Smooth muscle cell (in vitro differentiated cells): Measurements from ENCODE around the gene FGD3. TPM values are rescaled to one million over a fixed set of nuclear protein-coding genes. Genes with fewer than 3 reads are reported as not detected.
"Not testable (repeated sequence)": the region's sequence is repeated elsewhere in the genome, so short reads cannot be mapped to it uniquely, and the experiment has no call there.

Experiments
- DNase-seq: peaks from one replicate; lab custom pipeline; 2025; ENCODE audit not compliant: unreplicated experiment; lab: John Stamatoyannopoulos, UW
- H2AFZ ChIP-seq: fragments of 200-600 bp; sonication (generic); 2 replicates; pipeline ENCODE4 v1.6.0; 2016; ENCODE audit warnings: antibody characterized with exemption, low read depth, mild to moderate bottlenecking
- H3F3A ChIP-seq: fragments of 200-600 bp; sonication (generic); 2 replicates; pipeline ENCODE4 v1.6.0; 2017; ENCODE audit warnings: antibody characterized with exemption, low read depth
- H3K27ac ChIP-seq: fragments of 200-600 bp; sonication (generic); 2 replicates; pipeline ENCODE4 v1.5.1; 2016; ENCODE audit warnings: low read depth, mild to moderate bottlenecking
- H3K27me3 ChIP-seq: fragments of 200-600 bp; sonication (generic); 2 replicates; pipeline ENCODE4 v1.6.1; 2016; ENCODE audit warnings: low read depth, mild to moderate bottlenecking
- H3K36me3 ChIP-seq: fragments of 200-600 bp; sonication (generic); 2 replicates; pipeline ENCODE4 v1.5.1; 2016; ENCODE audit warnings: low read depth
- H3K4me1 ChIP-seq: fragments of 200-600 bp; sonication (generic); 2 replicates; pipeline ENCODE4 v1.5.1; 2016; ENCODE audit warnings: low read depth
- H3K4me2 ChIP-seq: fragments of 200-600 bp; sonication (generic); 2 replicates; pipeline ENCODE4 v1.6.0; 2016; ENCODE audit warnings: mild to moderate bottlenecking
- H3K4me3 ChIP-seq: fragments of 200-600 bp; sonication (generic); 2 replicates; pipeline ENCODE4 v1.5.1; 2016; ENCODE audit warnings: mild to moderate bottlenecking
- H3K79me2 ChIP-seq: fragments of 200-600 bp; sonication (generic); 2 replicates; pipeline ENCODE4 v1.6.0; 2016; ENCODE audit warnings: low read depth, mild to moderate bottlenecking
- H3K9ac ChIP-seq: fragments of 200-600 bp; sonication (generic); 2 replicates; pipeline ENCODE4 v1.6.0; 2016; ENCODE audit warnings: low read depth
- H3K9me3 ChIP-seq: fragments of 200-600 bp; sonication (generic); replicated peaks from 2 replicates; pipeline ENCODE4 v1.5.1; 2016; ENCODE audit warnings: low read depth
- H4K20me1 ChIP-seq: fragments of 200-600 bp; sonication (generic); 2 replicates; pipeline ENCODE4 v1.6.0; 2016; ENCODE audit warnings: low read depth
- WGBS: methylation state at CpG from one replicate; pipeline ENCODE4 v1.1.7; 2016; ENCODE audit warnings: low lambda C conversion rate; 5-methylcytosine and 5-hydroxymethylcytosine counted together
- polyA plus RNA-seq: library from polyadenylated mRNA; unstranded; fragments of >200 nt; fragmentation: Nextera tagmentation; extraction: Ambion mirVana; gene quantifications from 2 replicates; pipeline ENCODE4 v1.2.1, GENCODE V29; 2016
- total RNA-seq: library from RNA; depleted of rRNA; stranded (reverse); fragments of >200 nt; gene quantifications from 2 replicates; pipeline ENCODE4 v1.2.3, GENCODE V29; 2014
- TF ChIP-seq, protein P1 (sequence below): fragments of 200-600 bp; sonication (generic); IDR thresholded peaks from 2 replicates; pipeline ENCODE4 v1.5.1; 2017; ENCODE audit warnings: borderline replicate concordance, mild to moderate bottlenecking, antibody characterized with exemption; ENCODE audit not compliant: insufficient read depth, poor library complexity, severe bottlenecking

Gene FGD3, protein sequence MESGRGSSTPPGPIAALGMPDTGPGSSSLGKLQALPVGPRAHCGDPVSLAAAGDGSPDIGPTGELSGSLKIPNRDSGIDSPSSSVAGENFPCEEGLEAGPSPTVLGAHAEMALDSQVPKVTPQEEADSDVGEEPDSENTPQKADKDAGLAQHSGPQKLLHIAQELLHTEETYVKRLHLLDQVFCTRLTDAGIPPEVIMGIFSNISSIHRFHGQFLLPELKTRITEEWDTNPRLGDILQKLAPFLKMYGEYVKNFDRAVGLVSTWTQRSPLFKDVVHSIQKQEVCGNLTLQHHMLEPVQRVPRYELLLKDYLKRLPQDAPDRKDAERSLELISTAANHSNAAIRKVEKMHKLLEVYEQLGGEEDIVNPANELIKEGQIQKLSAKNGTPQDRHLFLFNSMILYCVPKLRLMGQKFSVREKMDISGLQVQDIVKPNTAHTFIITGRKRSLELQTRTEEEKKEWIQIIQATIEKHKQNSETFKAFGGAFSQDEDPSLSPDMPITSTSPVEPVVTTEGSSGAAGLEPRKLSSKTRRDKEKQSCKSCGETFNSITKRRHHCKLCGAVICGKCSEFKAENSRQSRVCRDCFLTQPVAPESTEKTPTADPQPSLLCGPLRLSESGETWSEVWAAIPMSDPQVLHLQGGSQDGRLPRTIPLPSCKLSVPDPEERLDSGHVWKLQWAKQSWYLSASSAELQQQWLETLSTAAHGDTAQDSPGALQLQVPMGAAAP
- total RNA-seq = 2.0 and 2.1 TPM in 2 replicates
- polyA plus RNA-seq = 1.1 and 3.1 TPM in 2 replicates

DNA sequence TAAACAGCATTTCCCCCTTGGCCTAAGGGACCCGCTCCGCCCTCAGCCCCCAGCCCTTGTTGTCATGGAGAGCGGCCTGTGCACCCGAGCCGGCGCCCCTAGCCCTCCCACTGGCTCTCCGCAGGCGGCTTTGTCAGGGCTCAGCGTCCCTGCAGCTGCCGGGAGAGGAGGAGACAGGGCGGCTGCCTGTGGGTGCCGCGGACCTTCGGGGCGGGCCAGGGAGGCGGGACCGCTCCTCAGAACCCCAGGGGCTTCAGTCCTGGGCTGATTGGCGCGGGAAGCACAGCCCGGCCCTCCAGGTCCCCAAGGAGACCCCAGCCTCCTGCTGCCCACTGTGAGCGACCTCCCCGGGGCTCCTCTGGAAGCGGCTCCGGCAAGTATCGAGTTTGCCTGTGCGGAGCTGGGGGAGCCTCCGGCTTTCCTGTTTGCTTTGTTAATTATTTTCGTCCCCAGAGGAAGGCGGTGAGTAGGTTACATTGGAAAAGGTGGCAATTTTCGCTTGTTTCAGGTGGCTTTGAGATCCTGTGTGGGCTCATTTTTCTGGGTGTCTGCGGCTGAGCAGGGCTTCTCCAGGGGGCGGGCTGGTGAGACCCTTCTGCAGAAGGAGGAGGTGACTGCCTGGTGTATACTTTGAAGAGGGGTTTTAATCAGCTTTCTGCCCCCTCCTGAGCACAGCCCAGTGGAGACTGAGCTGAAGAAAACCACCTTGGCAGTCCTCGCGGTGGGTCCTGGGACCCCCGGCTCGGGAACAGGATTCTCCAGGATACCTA, at the start of gene FGD3:
Gene FGD3, plus strand, starts transcription at position 256 of the 770 bp plus-strand sequence. CDS start 28,734 bp downstream, outside the sequence.
- Histone ChIP-seq H3K4me2 (peak within 1 kb of the TSS; percentile 99), H3K9ac (peak within 1 kb of the TSS; percentile 71)
- 23% methylated on average over 35 of the region's 36 CpGs for WGBS

DNA sequence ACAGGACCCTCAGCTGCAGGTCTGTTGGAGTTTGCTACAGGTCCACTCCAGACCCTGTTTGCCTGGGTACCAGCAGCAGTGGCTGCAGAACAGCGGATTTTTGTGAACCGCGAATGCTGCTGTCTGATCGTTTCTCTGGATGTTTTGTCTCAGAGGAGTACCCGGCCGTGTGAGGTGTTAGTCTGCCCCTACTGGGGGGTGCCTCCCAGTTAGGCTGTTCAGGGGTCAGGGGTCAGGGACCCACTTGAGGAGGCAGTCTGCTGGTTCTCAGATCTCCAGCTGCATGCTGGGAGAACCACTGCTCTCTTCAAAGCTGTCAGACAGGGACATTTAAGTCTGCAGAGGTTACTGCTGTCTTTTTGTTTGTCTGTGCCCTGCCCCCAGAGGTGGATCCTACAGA, 42.2 kb upstream of the FGD3 start:
- H3K36me3 ChIP-seq, H3K79me2 ChIP-seq, H3K27me3 ChIP-seq, H4K20me1 ChIP-seq, H3F3A ChIP-seq, DNase-seq, H3K9me3 ChIP-seq, H3K4me1 ChIP-seq, H3K27ac ChIP-seq, H3K9ac ChIP-seq: not testable (repeated sequence)
- Histone ChIP-seq H2AFZ (peak overlapping the region; percentile 79), H3K4me3 (peak overlapping the region; percentile 27), H3K4me2 (peak overlapping the region; percentile 44)
- 40% methylated on average over 6 of the region's 6 CpGs for WGBS

More for the DNA sequence above, at the start of gene FGD3:
- H3K9me3 ChIP-seq = no peaks in the 10 kb centered on the region
- peak within 1 kb of the TSS; percentile 93 for H2AFZ ChIP-seq
- peak within 1 kb of the TSS; percentile 79 for H3K4me3 ChIP-seq
- TF ChIP-seq, protein P1, sequence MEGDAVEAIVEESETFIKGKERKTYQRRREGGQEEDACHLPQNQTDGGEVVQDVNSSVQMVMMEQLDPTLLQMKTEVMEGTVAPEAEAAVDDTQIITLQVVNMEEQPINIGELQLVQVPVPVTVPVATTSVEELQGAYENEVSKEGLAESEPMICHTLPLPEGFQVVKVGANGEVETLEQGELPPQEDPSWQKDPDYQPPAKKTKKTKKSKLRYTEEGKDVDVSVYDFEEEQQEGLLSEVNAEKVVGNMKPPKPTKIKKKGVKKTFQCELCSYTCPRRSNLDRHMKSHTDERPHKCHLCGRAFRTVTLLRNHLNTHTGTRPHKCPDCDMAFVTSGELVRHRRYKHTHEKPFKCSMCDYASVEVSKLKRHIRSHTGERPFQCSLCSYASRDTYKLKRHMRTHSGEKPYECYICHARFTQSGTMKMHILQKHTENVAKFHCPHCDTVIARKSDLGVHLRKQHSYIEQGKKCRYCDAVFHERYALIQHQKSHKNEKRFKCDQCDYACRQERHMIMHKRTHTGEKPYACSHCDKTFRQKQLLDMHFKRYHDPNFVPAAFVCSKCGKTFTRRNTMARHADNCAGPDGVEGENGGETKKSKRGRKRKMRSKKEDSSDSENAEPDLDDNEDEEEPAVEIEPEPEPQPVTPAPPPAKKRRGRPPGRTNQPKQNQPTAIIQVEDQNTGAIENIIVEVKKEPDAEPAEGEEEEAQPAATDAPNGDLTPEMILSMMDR = no peak
- H3F3A ChIP-seq = no peaks in the 10 kb centered on the region
- no peaks in the 10 kb centered on the region for H3K36me3 ChIP-seq
- no peaks in the 10 kb centered on the region for H3K27me3 ChIP-seq
- no peak for DNase-seq
- H3K27ac ChIP-seq = no peak within 1 kb of the TSS
- no peaks in the 10 kb centered on the region for H4K20me1 ChIP-seq
- no peaks in the 10 kb centered on the region for H3K79me2 ChIP-seq
- H3K4me1 ChIP-seq = peaks cover 5% of the 10 kb centered on the region

DNA sequence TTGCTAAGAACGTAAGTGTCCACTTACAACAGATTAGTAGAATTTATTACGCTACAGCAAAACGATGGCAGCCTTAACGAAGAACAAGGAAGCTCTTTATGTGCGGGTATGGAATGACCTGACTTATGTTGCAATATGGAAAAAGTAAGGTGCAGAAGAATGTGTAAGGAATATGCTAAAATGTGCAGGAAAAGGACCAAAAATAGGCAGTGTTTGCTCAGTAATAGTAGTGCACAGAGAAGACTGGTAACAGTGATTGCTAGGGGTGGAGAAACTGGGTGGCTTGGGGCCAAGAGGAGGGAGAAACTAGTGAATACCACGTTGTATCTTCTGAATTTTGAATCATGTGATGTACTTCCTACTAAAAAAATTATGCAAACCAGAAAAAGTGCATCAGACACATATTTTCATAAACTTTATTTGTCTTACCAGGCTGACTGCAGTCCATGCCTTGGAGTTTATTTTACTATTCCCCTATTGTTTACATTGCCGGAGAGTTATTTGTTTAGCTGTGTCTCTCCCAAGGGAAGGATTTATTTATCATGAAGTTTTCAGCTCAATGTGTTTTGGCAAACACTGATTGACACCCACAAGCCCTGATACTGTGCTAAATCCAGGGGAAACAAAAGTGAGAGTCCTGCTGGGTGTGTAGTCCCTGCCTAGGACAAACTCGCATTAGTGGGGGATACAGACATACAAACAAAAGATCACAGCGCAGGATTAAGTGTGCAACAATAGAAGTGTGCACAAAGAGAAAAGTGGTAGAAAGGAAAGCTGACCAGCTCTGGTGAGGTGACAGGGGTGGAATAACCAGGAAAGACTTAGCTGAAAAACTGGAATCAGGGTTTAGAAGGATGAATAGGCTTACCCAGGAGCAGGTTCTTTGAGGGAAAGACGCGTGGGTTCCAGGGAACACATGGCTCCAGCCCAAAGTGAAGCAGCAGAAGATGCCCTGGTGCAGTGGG, 35.5 kb upstream of the FGD3 start:
- WGBS = 79% methylated on average over 11 of the region's 11 CpGs
- TF ChIP-seq, protein P1 = no peak
- no peak overlapping the region for H3K27ac ChIP-seq
- no peak overlapping the region for H3K9ac ChIP-seq
- no peaks in the 10 kb centered on the region for H3K36me3 ChIP-seq
- H3K4me3 ChIP-seq = no peak overlapping the region
- no peaks in the 10 kb centered on the region for H3F3A ChIP-seq
- no peaks in the 10 kb centered on the region for H3K79me2 ChIP-seq
- H3K4me2 ChIP-seq = no peak overlapping the region
- no peaks in the 10 kb centered on the region for H4K20me1 ChIP-seq
- H3K9me3 ChIP-seq = no peaks in the 10 kb centered on the region
- DNase-seq = no peak
- H3K27me3 ChIP-seq = peaks cover 2% of the 10 kb centered on the region
- H2AFZ ChIP-seq = no peak overlapping the region
- H3K4me1 ChIP-seq = peaks cover 10% of the 10 kb centered on the region
